Endothelial cell of umbilical vein (primary cell): ENCODE results near the gene FNDC3A. TPM values are rescaled to one million over a fixed set of nuclear protein-coding genes. Genes with fewer than 3 reads are reported as not detected.

Experiments
- BruUV-seq: library from RNA; stranded (reverse); fragments of 400-500 nt; replicated peaks from 2 replicates; lab custom pipeline; 2021; lab: Mats Ljungman, UMichigan
- CTCF ChIA-PET: fragments of 300-600, 350-600 bp; sonication (Branson Sonifier 250); formaldehyde crosslinking; loops from one replicate; lab custom pipeline; 2021; ENCODE audit warnings: antibody characterized with exemption, inconsistent platforms; lab: Charles Lee
- POLR2A ChIA-PET: fragments of 300-600, 350-600 bp; sonication (Branson Sonifier 250); formaldehyde crosslinking; loops from one replicate; lab custom pipeline; 2021; ENCODE audit warnings: antibody characterized with exemption, inconsistent platforms; lab: Charles Lee
- DNase-seq: peaks from one replicate; pipeline ENCODE4 v3.0.0-alpha.2; 2011; ENCODE audit warnings: low read depth, low spot score
- FAIRE-seq: peaks from 2 replicates; lab custom pipeline; 2011; peaks lifted over from hg19 to GRCh38; lab: Jason Lieb, UNC
- H2AFZ ChIP-seq: 2 replicates; pipeline ENCODE4 v1.6.0; 2012; ENCODE audit warnings: low read depth, low read length, control low read depth, inconsistent platforms
- H3K27ac ChIP-seq: 2 replicates; pipeline ENCODE4 v1.5.1; 2011; ENCODE audit warnings: low read depth, mild to moderate bottlenecking, control low read depth, low read length, moderate library complexity; ENCODE audit not compliant: insufficient read depth
- H3K27me3 ChIP-seq, 2 experiments: 2 replicates each; pipeline versions ENCODE4 v1.6.0 to v1.6.1; 2011; ENCODE audit warnings: low read length in 2 of 2, mixed read lengths in 1 of 2; ENCODE audit not compliant: control insufficient read depth in 2 of 2, insufficient read depth in 2 of 2
- H3K36me3 ChIP-seq, 2 experiments: 2 replicates in 1 of 2; 3 replicates in 1 of 2; pipeline ENCODE4 v1.5.1; 2011; ENCODE audit warnings: low read length in 2 of 2, mild to moderate bottlenecking in 1 of 2, moderate library complexity in 1 of 2; ENCODE audit not compliant: control insufficient read depth in 2 of 2, insufficient read depth in 2 of 2; ENCODE audit errors: extremely low read depth in 1 of 2
- H3K4me1 ChIP-seq: 3 replicates; pipeline ENCODE4 v1.5.1; 2011; ENCODE audit warnings: mild to moderate bottlenecking, low read length; ENCODE audit not compliant: control insufficient read depth, insufficient read depth; ENCODE audit errors: extremely low read depth
- H3K4me2 ChIP-seq: 2 replicates; pipeline ENCODE4 v1.6.1; 2011; ENCODE audit warnings: low read length, control low read depth, mixed read lengths; ENCODE audit not compliant: insufficient read depth
- H3K4me3 ChIP-seq, 3 experiments: fragments of 200-600 bp in 1 of 3; sonication (generic), shearing (Covaris generic) in 1 of 3; replicated peaks in 1 of 3; 2 replicates each; pipeline ENCODE4 v1.5.1; 2011 to 2016; ENCODE audit warnings: control low read depth in 3 of 3, low read length in 3 of 3, mild to moderate bottlenecking in 2 of 3, inconsistent platforms in 1 of 3, low read depth in 1 of 3, moderate library complexity in 1 of 3; ENCODE audit not compliant: insufficient read depth in 1 of 3
- H3K79me2 ChIP-seq: 2 replicates; pipeline ENCODE4 v1.6.0; 2012; ENCODE audit warnings: low read length, inconsistent platforms; ENCODE audit not compliant: control insufficient read depth, insufficient read depth
- H3K9ac ChIP-seq: replicated peaks from 2 replicates; pipeline ENCODE3; 2011; ENCODE audit warnings: low read length, control low read depth; ENCODE audit not compliant: insufficient read depth; ENCODE audit errors: extremely low read depth
- H3K9me1 ChIP-seq: replicated peaks from 3 replicates; pipeline ENCODE4 v1.6.0; 2011; ENCODE audit warnings: mild to moderate bottlenecking, low read length; ENCODE audit not compliant: control insufficient read depth, insufficient read depth; ENCODE audit errors: extremely low read depth
- H3K9me3 ChIP-seq: replicated peaks from 2 replicates; pipeline ENCODE4 v1.5.1; 2012; ENCODE audit warnings: low read length, inconsistent platforms; ENCODE audit not compliant: control insufficient read depth, insufficient read depth
- H4K20me1 ChIP-seq: replicated peaks from 2 replicates; pipeline ENCODE3; 2011; ENCODE audit warnings: mild to moderate bottlenecking, low read length; ENCODE audit not compliant: control insufficient read depth, insufficient read depth; ENCODE audit errors: extremely low read depth
- FOS ChIP-seq: IDR thresholded peaks from 2 replicates; pipeline ENCODE4 v1.6.1; 2011; ENCODE audit warnings: mild to moderate bottlenecking, low read length, moderate library complexity, borderline replicate concordance; ENCODE audit not compliant: insufficient read depth
- GATA2 ChIP-seq: IDR thresholded peaks from 2 replicates; pipeline ENCODE4 v1.7.0; 2011; ENCODE audit warnings: low read depth, mild to moderate bottlenecking, moderate library complexity, mixed read lengths, low read length; ENCODE audit not compliant: insufficient read length, insufficient read depth
- MYC ChIP-seq: IDR thresholded peaks from one replicate; pipeline ENCODE4 v1.6.1; 2011; ENCODE audit warnings: mild to moderate bottlenecking, low read depth, low read length
- POLR2A ChIP-seq: IDR thresholded peaks from 2 replicates; pipeline ENCODE4 v1.6.1; 2012; ENCODE audit warnings: low read depth, mild to moderate bottlenecking, control low read depth, low read length
- dilution Hi-C: fragments of 300-500 bp; cut with MboI; formaldehyde crosslinking; loops from one replicate; pipeline ENCODE4 v1.15.0; 2019; ENCODE audit warnings: low sequenced_read_pairs; ENCODE audit not compliant: extremely low pct_ligation_motif_present
- intact Hi-C: fragments of 100-400 bp; cut with micrococcal nuclease; formaldehyde crosslinking; loops from one replicate; pipeline ENCODE4 v1.10.0; 2022
- polyA plus RNA-seq, 4 experiments: library from polyadenylated mRNA; depleted of rRNA in 3 of 4; stranded (reverse) in 3 of 4; unstranded in 1 of 4; fragments of >200 nt; gene quantifications; 2 replicates each; pipeline versions ENCODE4 v1.2.1 to v1.2.3, GENCODE V29; 2011 to 2012; ENCODE audit warnings: missing spikeins in 1 of 4
- total RNA-seq: library from RNA; stranded (reverse); gene quantifications from 2 replicates; pipeline ENCODE4 v1.2.3, GENCODE V29; 2021
- TF ChIP-seq, protein P1 (sequence below): IDR thresholded peaks from 2 replicates; pipeline ENCODE4 v1.6.1; 2011; ENCODE audit not compliant: insufficient read depth, insufficient read length

The FNDC3A gene
- total and polyA plus RNA-seq, 2 donors (not counting 3 experiments of a cell fraction or from before 2014, with no cell fraction given): 26.3 to 50.8 TPM

DNA sequence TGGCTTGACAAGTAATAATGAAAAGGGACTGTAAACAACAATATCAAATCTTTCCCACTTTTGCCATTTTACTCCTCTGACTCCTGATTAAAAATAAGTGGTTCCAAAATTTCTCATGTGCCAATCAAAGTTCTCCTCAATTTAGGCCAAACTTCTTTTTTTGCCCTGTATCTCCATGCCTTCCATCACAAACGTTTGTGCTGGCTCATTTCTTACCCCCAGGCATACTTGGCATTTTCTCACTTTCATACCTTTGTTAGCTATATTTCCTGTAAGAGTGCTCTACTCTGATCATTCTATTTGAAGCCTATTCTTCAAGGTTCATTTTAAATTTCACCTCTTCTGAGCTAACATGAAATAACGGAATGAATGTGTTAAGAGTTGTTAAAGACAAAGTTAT lies 10.0 kb upstream of the FNDC3A start:
- no peak overlapping the region for H3K4me3 ChIP-seq
- FAIRE-seq: no peak
- intact Hi-C loops: no loop called here
- no peak overlapping the region for H3K9ac ChIP-seq
- no peaks in the 10 kb centered on the region for H3K36me3 ChIP-seq
- H3K27ac ChIP-seq: no peak overlapping the region
- ChIA-PET POLR2A (no interaction called here), CTCF (no interaction called here)
- H3K9me3 ChIP-seq: no peaks in the 10 kb centered on the region
- dilution Hi-C loops: no loop called here
- no peak for TF ChIP-seq POLR2A
- TF ChIP-seq GATA2: no peak
- H3K4me2 ChIP-seq: no peak overlapping the region
- H4K20me1 ChIP-seq: no peaks in the 10 kb centered on the region
- BruUV-seq: no TSS peak
- H3K9me1 ChIP-seq: no peaks in the 10 kb centered on the region
- DNase-seq: no peak
- H3K79me2 ChIP-seq: no peaks in the 10 kb centered on the region
- no peak overlapping the region for H2AFZ ChIP-seq
- no peaks in the 10 kb centered on the region for H3K27me3 ChIP-seq
- no peaks in the 10 kb centered on the region for H3K4me1 ChIP-seq

DNA sequence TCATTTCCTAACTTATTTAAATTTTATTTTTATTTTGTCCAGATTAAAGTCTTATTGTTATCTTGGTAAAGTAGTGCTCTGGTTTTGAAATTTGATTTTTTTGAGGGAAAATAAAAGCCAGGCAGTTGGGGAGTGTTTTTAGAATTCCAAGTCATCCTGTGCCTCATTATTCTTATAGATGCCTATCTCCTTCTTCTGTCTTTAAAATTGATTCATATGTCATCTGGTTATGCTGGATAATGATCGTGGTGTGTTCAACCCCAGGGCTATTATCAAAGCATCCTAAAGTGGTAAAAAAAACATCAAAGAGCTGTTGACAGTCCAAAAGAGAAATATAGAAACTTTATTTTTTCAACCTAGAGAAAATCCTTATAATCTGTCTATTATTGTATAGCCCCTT lies 6.0 kb upstream of the FNDC3A start:
- DNase-seq: no peak
- intact Hi-C loops: no loop called here
- FAIRE-seq: no peak
- no peaks in the 10 kb centered on the region for H3K9me1 ChIP-seq
- no peak overlapping the region for H3K4me3 ChIP-seq
- dilution Hi-C loops: no loop called here
- peaks cover under 1% of the 10 kb centered on the region for H3K4me1 ChIP-seq
- CTCF ChIA-PET: no interaction called here
- H3K4me2 ChIP-seq: no peak overlapping the region
- H3K27ac ChIP-seq: no peak overlapping the region
- TF ChIP-seq POLR2A (no peak), MYC (no peak), FOS (no peak), GATA2 (no peak)
- TF ChIP-seq, protein P1, sequence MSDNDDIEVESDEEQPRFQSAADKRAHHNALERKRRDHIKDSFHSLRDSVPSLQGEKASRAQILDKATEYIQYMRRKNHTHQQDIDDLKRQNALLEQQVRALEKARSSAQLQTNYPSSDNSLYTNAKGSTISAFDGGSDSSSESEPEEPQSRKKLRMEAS: no peak
- no peaks in the 10 kb centered on the region for H3K79me2 ChIP-seq
- H3K9me3 ChIP-seq: no peaks in the 10 kb centered on the region
- POLR2A ChIA-PET: no interaction called here
- H3K9ac ChIP-seq: no peak overlapping the region
- BruUV-seq: no TSS peak
- H4K20me1 ChIP-seq: no peaks in the 10 kb centered on the region
- no peak overlapping the region for H2AFZ ChIP-seq
- no peaks in the 10 kb centered on the region for H3K36me3 ChIP-seq
- no peaks in the 10 kb centered on the region for H3K27me3 ChIP-seq
